Liver (tissue), 9 donors: ENCODE results near the gene OR2M2. TPM values are rescaled to one million over a fixed set of nuclear protein-coding genes. Genes with fewer than 3 reads are reported as not detected.

ENCODE experiments used
- DNase-seq: peaks from one replicate; pipeline ENCODE4 v3.0.0-alpha.2; 2017; ENCODE audit warnings: low spot score
- H3K27ac ChIP-seq, 2 donors: one replicate each; pipeline ENCODE4 v1.7.0; 2013; ENCODE audit warnings: inconsistent platforms in 2 of 2, low read length in 2 of 2, control low read depth in 1 of 2, low read depth in 1 of 2, mild to moderate bottlenecking in 1 of 2
- H3K27me3 ChIP-seq, 4 donors: one replicate each; pipeline versions ENCODE4 v1.6.1 to v1.7.0; 2013; ENCODE audit warnings: low read length in 3 of 4, inconsistent platforms in 1 of 4, mild to moderate bottlenecking in 1 of 4, moderate library complexity in 1 of 4; ENCODE audit not compliant: control insufficient read depth in 4 of 4, insufficient read depth in 4 of 4
- H3K36me3 ChIP-seq, 4 donors: one replicate each; pipeline versions ENCODE4 v1.6.1 to v1.7.0; 2013; ENCODE audit warnings: low read length in 3 of 4, mild to moderate bottlenecking in 3 of 4, low read depth in 1 of 4, moderate library complexity in 1 of 4; ENCODE audit not compliant: control insufficient read depth in 4 of 4, insufficient read depth in 3 of 4
- H3K4me1 ChIP-seq, 4 donors: one replicate each; pipeline versions ENCODE4 v1.6.1 to v1.7.0; 2013; ENCODE audit warnings: low read length in 3 of 4, mild to moderate bottlenecking in 3 of 4, moderate library complexity in 1 of 4; ENCODE audit not compliant: control insufficient read depth in 4 of 4, insufficient read depth in 4 of 4
- H3K4me3 ChIP-seq, 3 donors: one replicate each; pipeline versions ENCODE4 v1.6.1 to v1.7.0; 2013; ENCODE audit warnings: low read length in 3 of 3, control low read depth in 1 of 3, low read depth in 1 of 3, mild to moderate bottlenecking in 1 of 3
- H3K9ac ChIP-seq, 2 donors: one replicate each; pipeline ENCODE4 v1.7.0; 2013; ENCODE audit warnings: low read length in 2 of 2, mild to moderate bottlenecking in 2 of 2, moderate library complexity in 2 of 2, control low read depth in 1 of 2, low read depth in 1 of 2
- H3K9me3 ChIP-seq, 4 donors: one replicate each; pipeline versions ENCODE4 v1.6.1 to v1.7.0; 2013; ENCODE audit warnings: low read length in 3 of 4; ENCODE audit not compliant: control insufficient read depth in 4 of 4
- ATF3 ChIP-seq: IDR thresholded peaks from 2 replicates; pipeline ENCODE4 v1.6.1; 2016; ENCODE audit warnings: antibody characterized with exemption
- FOXA1 ChIP-seq: IDR thresholded peaks from 2 replicates; pipeline ENCODE4 v1.6.1; 2016; ENCODE audit warnings: antibody characterized with exemption
- FOXA2 ChIP-seq: IDR thresholded peaks from 2 replicates; pipeline ENCODE4 v1.6.1; 2016; ENCODE audit warnings: antibody characterized with exemption
- GABPA ChIP-seq, 2 donors: IDR thresholded peaks in 1 of 2; conservative IDR thresholded peaks in 1 of 2; 2 replicates each; pipeline ENCODE4 v1.6.1; 2016; ENCODE audit warnings: antibody characterized with exemption in 2 of 2, mild to moderate bottlenecking in 1 of 2, moderate library complexity in 1 of 2
- HNF4A ChIP-seq, 2 donors: conservative IDR thresholded peaks; 2 replicates each; pipeline ENCODE4 v1.6.1; 2016; ENCODE audit warnings: antibody characterized with exemption in 2 of 2, mild to moderate bottlenecking in 2 of 2
- HNF4G ChIP-seq: IDR thresholded peaks from 2 replicates; pipeline ENCODE4 v1.6.1; 2016; ENCODE audit warnings: antibody characterized with exemption
- JUND ChIP-seq, 2 donors: IDR thresholded peaks; 2 replicates each; pipeline ENCODE4 v1.6.1; 2016; ENCODE audit warnings: antibody characterized with exemption in 2 of 2
- NR2F2 ChIP-seq: IDR thresholded peaks from 2 replicates; pipeline ENCODE4 v1.6.1; 2016; ENCODE audit warnings: antibody characterized with exemption
- RAD21 ChIP-seq, 2 donors: IDR thresholded peaks; 2 replicates each; pipeline ENCODE4 v1.6.1; 2016; ENCODE audit warnings: antibody characterized with exemption in 2 of 2, mild to moderate bottlenecking in 2 of 2
- RXRA ChIP-seq, 2 donors: IDR thresholded peaks; 2 replicates each; pipeline ENCODE4 v1.6.1; 2017 to 2018; ENCODE audit warnings: antibody characterized with exemption in 2 of 2, mild to moderate bottlenecking in 1 of 2
- SP1 ChIP-seq: IDR thresholded peaks from 2 replicates; pipeline ENCODE4 v1.6.1; 2018; ENCODE audit warnings: antibody characterized with exemption, mild to moderate bottlenecking
- TAF1 ChIP-seq: conservative IDR thresholded peaks from 2 replicates; pipeline ENCODE4 v1.6.1; 2016; ENCODE audit warnings: antibody characterized with exemption, mild to moderate bottlenecking
- YY1 ChIP-seq: IDR thresholded peaks from 2 replicates; pipeline ENCODE4 v1.6.1; 2016; ENCODE audit warnings: antibody characterized with exemption, mild to moderate bottlenecking
- WGBS: extraction: QIAGEN DNeasy Blood & Tissue Kit; methylation state at CpG from one replicate; pipeline ENCODE4 v1.1.7; 2013; 5-methylcytosine and 5-hydroxymethylcytosine counted together
- polyA plus RNA-seq, 2 donors: library from polyadenylated mRNA; stranded (reverse) in 1 of 2; unstranded in 1 of 2; fragments of 200-250 nt in 1 of 2; fragments of >200 nt in 1 of 2; fragmentation: Nextera tagmentation in 1 of 2; extraction: Ambion mirVana in 1 of 2; gene quantifications; one replicate each; pipeline versions ENCODE4 v1.2.1 to v1.2.3, GENCODE V29; 2013 to 2015
- total RNA-seq, 2 donors: library from RNA; depleted of rRNA; stranded (reverse); fragments of >200 nt; gene quantifications; one replicate each; pipeline ENCODE4 v1.2.3, GENCODE V29; 2014
- TF ChIP-seq, protein P1 (sequence below): fragments of 150-350 bp; IDR thresholded peaks from 2 replicates; pipeline ENCODE4 v1.5.1; 2017; ENCODE audit warnings: improper control_type of control experiment, low read depth, low read length; ENCODE audit not compliant: missing input control
- TF ChIP-seq, protein P2 (sequence below): IDR thresholded peaks from 2 replicates; pipeline ENCODE4 v1.6.1; 2016; ENCODE audit warnings: antibody characterized with exemption, mild to moderate bottlenecking
- TF ChIP-seq, protein P3 (sequence below): IDR thresholded peaks from 2 replicates; pipeline ENCODE4 v1.6.1; 2016; ENCODE audit warnings: antibody characterized with exemption
- donor health status: healthy.
- donor health status: healthy.
- donor health status: healthy.
- donor health status: healthy.
- donor health status: healthy.

Gene OR2M2
- total and polyA plus RNA-seq, 4 donors = not detected

DNA sequence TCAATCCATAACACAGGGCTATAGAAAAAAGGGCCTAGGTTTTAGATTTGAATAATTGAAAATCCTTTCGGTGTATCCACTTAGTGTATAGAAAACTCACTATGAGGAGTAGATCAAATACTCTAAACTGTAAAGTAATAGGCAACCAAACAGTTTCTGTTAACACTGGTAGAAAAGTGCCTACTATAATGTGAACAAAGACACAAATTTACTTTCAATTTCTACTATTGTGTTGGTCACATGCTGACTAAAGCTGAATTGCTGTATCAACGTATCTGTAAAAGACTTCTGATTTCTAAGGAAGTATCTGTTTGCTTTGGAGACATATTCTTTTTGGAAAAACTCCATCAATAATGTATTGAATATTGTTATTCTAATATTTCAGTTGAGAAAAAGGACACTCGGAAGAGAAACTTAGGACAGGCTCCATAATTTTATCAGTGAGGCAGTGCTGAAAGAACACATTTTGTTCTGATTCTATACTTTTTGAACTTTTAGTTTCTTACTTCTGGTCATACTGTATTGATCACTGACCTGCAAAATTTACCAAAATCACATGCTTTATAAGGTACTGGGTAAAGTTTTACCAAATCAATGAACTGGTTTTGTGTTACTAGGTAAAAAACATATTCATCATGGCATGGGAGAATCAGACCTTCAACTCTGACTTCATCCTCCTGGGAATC, 30.0 kb upstream of the OR2M2 start, which contains the start of gene OR2M5:
TSS of gene OR2M5 (plus strand) at position 636 of the 686 bp plus-strand sequence. CDS start at position 636, 0 bp downstream.
- Histone ChIP-seq H3K9me3 (no peaks in the 10 kb centered on the region), H3K4me3 (no peak within 1 kb of the TSS), H3K4me1 (no peaks in the 10 kb centered on the region), H3K36me3 (no peaks in the 10 kb centered on the region), H3K27ac (no peak within 1 kb of the TSS), H3K27me3 (no peaks in the 10 kb centered on the region), H3K9ac (no peak within 1 kb of the TSS)
- 74% methylated on average over 3 of the region's 3 CpGs for WGBS
- TF ChIP-seq, protein P1, sequence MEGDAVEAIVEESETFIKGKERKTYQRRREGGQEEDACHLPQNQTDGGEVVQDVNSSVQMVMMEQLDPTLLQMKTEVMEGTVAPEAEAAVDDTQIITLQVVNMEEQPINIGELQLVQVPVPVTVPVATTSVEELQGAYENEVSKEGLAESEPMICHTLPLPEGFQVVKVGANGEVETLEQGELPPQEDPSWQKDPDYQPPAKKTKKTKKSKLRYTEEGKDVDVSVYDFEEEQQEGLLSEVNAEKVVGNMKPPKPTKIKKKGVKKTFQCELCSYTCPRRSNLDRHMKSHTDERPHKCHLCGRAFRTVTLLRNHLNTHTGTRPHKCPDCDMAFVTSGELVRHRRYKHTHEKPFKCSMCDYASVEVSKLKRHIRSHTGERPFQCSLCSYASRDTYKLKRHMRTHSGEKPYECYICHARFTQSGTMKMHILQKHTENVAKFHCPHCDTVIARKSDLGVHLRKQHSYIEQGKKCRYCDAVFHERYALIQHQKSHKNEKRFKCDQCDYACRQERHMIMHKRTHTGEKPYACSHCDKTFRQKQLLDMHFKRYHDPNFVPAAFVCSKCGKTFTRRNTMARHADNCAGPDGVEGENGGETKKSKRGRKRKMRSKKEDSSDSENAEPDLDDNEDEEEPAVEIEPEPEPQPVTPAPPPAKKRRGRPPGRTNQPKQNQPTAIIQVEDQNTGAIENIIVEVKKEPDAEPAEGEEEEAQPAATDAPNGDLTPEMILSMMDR = no peak
- no peak for TF ChIP-seq RAD21 (IDR thresholded peaks at IDR 0.05)
- no peak for TF ChIP-seq GABPA (IDR thresholded peaks at IDR 0.05 in 1 of 2, conservative IDR thresholded peaks at IDR 0.05 in 1 of 2)
- TF ChIP-seq TAF1 = no peak
- no peak for TF ChIP-seq ATF3
- no peak for TF ChIP-seq HNF4G
- TF ChIP-seq YY1 = no peak
- no peak for TF ChIP-seq HNF4A (conservative IDR thresholded peaks at IDR 0.05)
- no peak for TF ChIP-seq SP1
- TF ChIP-seq RXRA (IDR thresholded peaks at IDR 0.05) = no peak
- TF ChIP-seq, protein P2, sequence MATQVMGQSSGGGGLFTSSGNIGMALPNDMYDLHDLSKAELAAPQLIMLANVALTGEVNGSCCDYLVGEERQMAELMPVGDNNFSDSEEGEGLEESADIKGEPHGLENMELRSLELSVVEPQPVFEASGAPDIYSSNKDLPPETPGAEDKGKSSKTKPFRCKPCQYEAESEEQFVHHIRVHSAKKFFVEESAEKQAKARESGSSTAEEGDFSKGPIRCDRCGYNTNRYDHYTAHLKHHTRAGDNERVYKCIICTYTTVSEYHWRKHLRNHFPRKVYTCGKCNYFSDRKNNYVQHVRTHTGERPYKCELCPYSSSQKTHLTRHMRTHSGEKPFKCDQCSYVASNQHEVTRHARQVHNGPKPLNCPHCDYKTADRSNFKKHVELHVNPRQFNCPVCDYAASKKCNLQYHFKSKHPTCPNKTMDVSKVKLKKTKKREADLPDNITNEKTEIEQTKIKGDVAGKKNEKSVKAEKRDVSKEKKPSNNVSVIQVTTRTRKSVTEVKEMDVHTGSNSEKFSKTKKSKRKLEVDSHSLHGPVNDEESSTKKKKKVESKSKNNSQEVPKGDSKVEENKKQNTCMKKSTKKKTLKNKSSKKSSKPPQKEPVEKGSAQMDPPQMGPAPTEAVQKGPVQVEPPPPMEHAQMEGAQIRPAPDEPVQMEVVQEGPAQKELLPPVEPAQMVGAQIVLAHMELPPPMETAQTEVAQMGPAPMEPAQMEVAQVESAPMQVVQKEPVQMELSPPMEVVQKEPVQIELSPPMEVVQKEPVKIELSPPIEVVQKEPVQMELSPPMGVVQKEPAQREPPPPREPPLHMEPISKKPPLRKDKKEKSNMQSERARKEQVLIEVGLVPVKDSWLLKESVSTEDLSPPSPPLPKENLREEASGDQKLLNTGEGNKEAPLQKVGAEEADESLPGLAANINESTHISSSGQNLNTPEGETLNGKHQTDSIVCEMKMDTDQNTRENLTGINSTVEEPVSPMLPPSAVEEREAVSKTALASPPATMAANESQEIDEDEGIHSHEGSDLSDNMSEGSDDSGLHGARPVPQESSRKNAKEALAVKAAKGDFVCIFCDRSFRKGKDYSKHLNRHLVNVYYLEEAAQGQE = no peak
- TF ChIP-seq, protein P3, sequence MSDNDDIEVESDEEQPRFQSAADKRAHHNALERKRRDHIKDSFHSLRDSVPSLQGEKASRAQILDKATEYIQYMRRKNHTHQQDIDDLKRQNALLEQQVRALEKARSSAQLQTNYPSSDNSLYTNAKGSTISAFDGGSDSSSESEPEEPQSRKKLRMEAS = no peak
- no peak for TF ChIP-seq FOXA1
- no peak for TF ChIP-seq NR2F2
- no peak for TF ChIP-seq JUND (IDR thresholded peaks at IDR 0.05)
- TF ChIP-seq FOXA2 = no peak
- no peak for DNase-seq

- H3K4me3 ChIP-seq = no peak overlapping the region
- no peaks in the 10 kb centered on the region for H3K9me3 ChIP-seq
- TF ChIP-seq HNF4A (conservative IDR thresholded peaks at IDR 0.05) (no peak), HNF4G (no peak), GABPA (IDR thresholded peaks at IDR 0.05 in 1 of 2, conservative IDR thresholded peaks at IDR 0.05 in 1 of 2) (no peak), YY1 (no peak), JUND (IDR thresholded peaks at IDR 0.05) (no peak)
- TF ChIP-seq, protein P1 = no peak
- 70% methylated on average over 6 of the region's 6 CpGs for WGBS
- H3K4me1 ChIP-seq = no peaks in the 10 kb centered on the region
- H3K36me3 ChIP-seq = no peaks in the 10 kb centered on the region
- H3K27me3 ChIP-seq = no peaks in the 10 kb centered on the region
- no peak overlapping the region for H3K9ac ChIP-seq
- no peak overlapping the region for H3K27ac ChIP-seq
- DNase-seq = no peak
Measured at GRCh38 chr1:248152056-248152827, 22.4 kb upstream of the OR2M2 start.
